ENCODE results near the gene DYNAP. TPM values are rescaled to one million over a fixed set of nuclear protein-coding genes. Genes with fewer than 3 reads are reported as not detected.

Gene DYNAP
- total and polyA plus RNA-seq, 2 experiments from 2014 or later: 0.69 TPM; not detected in 1

DNA sequence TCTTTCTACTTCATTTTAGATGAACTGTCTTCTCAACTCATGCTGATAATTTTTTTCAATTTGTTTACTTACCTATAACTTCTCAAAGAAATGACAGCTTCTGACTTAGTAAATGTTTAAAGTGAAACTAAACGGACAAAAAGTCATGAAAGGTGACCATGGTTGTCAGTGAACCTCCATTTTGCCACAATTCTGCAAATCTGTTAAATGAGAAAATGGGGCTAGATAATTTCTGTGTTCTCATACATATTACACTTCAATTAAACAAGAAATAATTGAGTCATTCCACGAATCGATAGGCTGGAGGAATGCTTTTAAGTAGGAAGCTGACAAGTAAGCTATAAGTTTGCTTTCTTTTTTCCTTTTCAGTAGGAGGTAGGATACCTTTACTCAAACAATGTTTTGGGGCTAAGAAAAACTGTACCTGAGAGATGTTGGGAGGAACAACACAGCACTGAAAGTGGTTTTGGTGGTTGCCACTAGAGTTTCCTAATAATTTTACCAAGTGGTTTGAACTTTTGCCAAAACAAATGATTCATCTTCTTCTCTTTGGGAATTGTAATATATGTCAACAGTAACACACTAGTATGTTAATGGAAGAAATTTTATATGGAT lies 17.1 kb downstream of the DYNAP start:
- no peak for DNase-seq (ENCODE audit: low spot score)
- Histone ChIP-seq H3K27ac (peak overlapping the region; percentile 85), H3K36me3 (replicated peaks; ENCODE audit: insufficient read depth, low read depth) (no peaks in the 10 kb centered on the region), H2AFZ (peak overlapping the region; percentile 9), H3K4me3 (no peak overlapping the region), H3K79me2 (no peaks in the 10 kb centered on the region), H3K4me2 (peak overlapping the region; percentile 65), H3K9me2 (replicated peaks; ENCODE audit: insufficient read depth) (no peaks in the 10 kb centered on the region), H3K9me3 (ENCODE audit: low read depth) (no peaks in the 10 kb centered on the region), H3K27me3 (no peaks in the 10 kb centered on the region), H3K4me1 (ENCODE audit: insufficient read depth) (peaks cover 6% of the 10 kb centered on the region), H4K20me1 (ENCODE audit: insufficient read depth, poor library complexity, severe bottlenecking) (no peaks in the 10 kb centered on the region)
- 62% methylated on average over 3 of the region's 3 CpGs for WGBS (ENCODE audit: low lambda C conversion rate, missing lambda C conversion rate)
- no peak for TF ChIP-seq EZH2 (IDR thresholded peaks at IDR 0.05; ENCODE audit: borderline replicate concordance)
- no peak for TF ChIP-seq EZH2phosphoT487 (IDR thresholded peaks at IDR 0.05; ENCODE audit: low read depth, severe bottlenecking, unreplicated experiment)
- TF ChIP-seq, protein P1, sequence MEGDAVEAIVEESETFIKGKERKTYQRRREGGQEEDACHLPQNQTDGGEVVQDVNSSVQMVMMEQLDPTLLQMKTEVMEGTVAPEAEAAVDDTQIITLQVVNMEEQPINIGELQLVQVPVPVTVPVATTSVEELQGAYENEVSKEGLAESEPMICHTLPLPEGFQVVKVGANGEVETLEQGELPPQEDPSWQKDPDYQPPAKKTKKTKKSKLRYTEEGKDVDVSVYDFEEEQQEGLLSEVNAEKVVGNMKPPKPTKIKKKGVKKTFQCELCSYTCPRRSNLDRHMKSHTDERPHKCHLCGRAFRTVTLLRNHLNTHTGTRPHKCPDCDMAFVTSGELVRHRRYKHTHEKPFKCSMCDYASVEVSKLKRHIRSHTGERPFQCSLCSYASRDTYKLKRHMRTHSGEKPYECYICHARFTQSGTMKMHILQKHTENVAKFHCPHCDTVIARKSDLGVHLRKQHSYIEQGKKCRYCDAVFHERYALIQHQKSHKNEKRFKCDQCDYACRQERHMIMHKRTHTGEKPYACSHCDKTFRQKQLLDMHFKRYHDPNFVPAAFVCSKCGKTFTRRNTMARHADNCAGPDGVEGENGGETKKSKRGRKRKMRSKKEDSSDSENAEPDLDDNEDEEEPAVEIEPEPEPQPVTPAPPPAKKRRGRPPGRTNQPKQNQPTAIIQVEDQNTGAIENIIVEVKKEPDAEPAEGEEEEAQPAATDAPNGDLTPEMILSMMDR (IDR thresholded peaks at IDR 0.05; ENCODE audit: poor library complexity): no peak

DNA sequence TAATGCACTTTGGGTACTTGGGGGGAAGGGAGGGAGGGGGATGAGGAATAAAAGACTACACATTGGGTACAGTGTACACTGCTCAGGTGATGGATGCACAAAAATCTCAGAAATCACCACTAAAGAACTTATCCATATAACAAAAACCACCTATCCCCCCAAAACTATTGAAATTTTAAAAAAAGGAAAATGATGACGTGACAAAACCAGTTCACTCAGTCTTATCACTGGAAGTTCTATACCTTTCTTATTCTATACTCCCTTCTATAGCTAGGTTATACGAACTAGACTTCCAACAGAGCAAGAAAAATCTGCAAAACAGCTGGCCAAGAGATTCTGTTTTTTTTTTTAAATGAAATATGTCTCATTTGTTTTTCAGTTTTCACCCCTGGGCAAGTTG lies 20.8 kb downstream of the DYNAP start:
- H2AFZ ChIP-seq: no peak overlapping the region
- no peaks in the 10 kb centered on the region for H3K79me2 ChIP-seq
- no peaks in the 10 kb centered on the region for H3K9me2 ChIP-seq (replicated peaks; ENCODE audit: insufficient read depth)
- H3K27ac ChIP-seq: no peak overlapping the region
- WGBS (ENCODE audit: low lambda C conversion rate, missing lambda C conversion rate): 84% methylated on average over 2 of the region's 2 CpGs
- no peak for DNase-seq (ENCODE audit: low spot score)
- no peak overlapping the region for H3K4me3 ChIP-seq
- H3K36me3 ChIP-seq (replicated peaks; ENCODE audit: insufficient read depth, low read depth): no peaks in the 10 kb centered on the region
- H4K20me1 ChIP-seq (ENCODE audit: insufficient read depth, poor library complexity, severe bottlenecking): no peaks in the 10 kb centered on the region
- no peak for TF ChIP-seq EZH2 (IDR thresholded peaks at IDR 0.05; ENCODE audit: borderline replicate concordance)
- TF ChIP-seq EZH2phosphoT487 (IDR thresholded peaks at IDR 0.05; ENCODE audit: low read depth, severe bottlenecking, unreplicated experiment): no peak
- TF ChIP-seq, protein P1 (IDR thresholded peaks at IDR 0.05; ENCODE audit: poor library complexity): no peak
- H3K4me1 ChIP-seq (ENCODE audit: insufficient read depth): peaks cover 4% of the 10 kb centered on the region
- H3K4me2 ChIP-seq: no peak overlapping the region
- H3K9me3 ChIP-seq (ENCODE audit: low read depth): no peaks in the 10 kb centered on the region
- H3K27me3 ChIP-seq: no peaks in the 10 kb centered on the region

DNA sequence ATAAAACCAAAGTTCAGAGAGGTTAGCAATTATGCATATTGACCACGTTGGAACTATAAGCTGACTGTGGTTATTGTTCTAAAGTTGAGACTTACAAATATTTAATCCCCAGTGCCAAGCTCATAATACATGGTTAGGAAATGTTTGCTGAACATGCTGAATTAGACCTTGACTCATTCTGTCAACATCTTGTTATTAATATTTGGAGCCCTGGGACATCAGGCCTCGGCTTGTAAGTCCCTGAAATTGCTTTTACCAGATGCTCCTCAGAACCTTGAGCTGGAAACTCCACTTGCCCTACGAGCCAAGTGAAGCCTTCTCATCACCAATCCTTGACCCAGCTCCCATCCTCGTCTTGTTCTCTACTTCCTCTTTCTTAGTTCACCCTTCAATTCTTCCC lies 21.2 kb downstream of the DYNAP start:
- Histone ChIP-seq H3K36me3 (replicated peaks; ENCODE audit: insufficient read depth, low read depth) (no peaks in the 10 kb centered on the region), H3K9me2 (replicated peaks; ENCODE audit: insufficient read depth) (no peaks in the 10 kb centered on the region), H3K9me3 (ENCODE audit: low read depth) (no peaks in the 10 kb centered on the region), H3K4me2 (no peak overlapping the region), H3K27me3 (no peaks in the 10 kb centered on the region), H3K4me1 (ENCODE audit: insufficient read depth) (peaks cover 3% of the 10 kb centered on the region), H3K4me3 (no peak overlapping the region), H3K79me2 (no peaks in the 10 kb centered on the region), H2AFZ (no peak overlapping the region), H4K20me1 (ENCODE audit: insufficient read depth, poor library complexity, severe bottlenecking) (no peaks in the 10 kb centered on the region), H3K27ac (peak overlapping the region; percentile 53)
- TF ChIP-seq EZH2 (IDR thresholded peaks at IDR 0.05; ENCODE audit: borderline replicate concordance): no peak
- peak; percentile 8 for DNase-seq (ENCODE audit: low spot score)
- 66% methylated on average over 4 of the region's 4 CpGs for WGBS (ENCODE audit: low lambda C conversion rate, missing lambda C conversion rate)

DNA sequence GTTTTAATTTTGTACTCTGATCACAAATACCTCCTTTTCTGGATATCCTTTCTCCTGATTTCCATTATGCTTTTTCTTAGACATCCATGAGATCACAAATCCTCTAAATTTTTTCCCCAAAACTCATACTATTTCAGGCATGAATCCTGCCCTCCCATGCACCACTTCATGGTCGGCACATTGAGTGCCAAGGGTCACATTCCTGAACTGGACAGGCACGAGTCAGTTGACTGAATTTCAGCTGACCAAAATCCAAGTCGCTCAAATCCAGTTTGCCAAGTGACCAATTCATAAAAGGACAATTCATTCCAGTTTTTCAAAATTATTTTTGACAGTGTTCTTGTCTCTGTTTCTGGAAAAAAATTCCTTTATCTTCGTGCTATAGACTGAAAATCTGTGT lies 22.1 kb downstream of the DYNAP start:
- Histone ChIP-seq H3K27ac (no peak overlapping the region), H3K36me3 (replicated peaks; ENCODE audit: insufficient read depth, low read depth) (no peaks in the 10 kb centered on the region), H2AFZ (no peak overlapping the region), H3K9me2 (replicated peaks; ENCODE audit: insufficient read depth) (no peaks in the 10 kb centered on the region), H3K4me1 (ENCODE audit: insufficient read depth) (peaks cover 3% of the 10 kb centered on the region), H4K20me1 (ENCODE audit: insufficient read depth, poor library complexity, severe bottlenecking) (no peaks in the 10 kb centered on the region), H3K4me2 (no peak overlapping the region), H3K4me3 (no peak overlapping the region), H3K79me2 (no peaks in the 10 kb centered on the region), H3K9me3 (ENCODE audit: low read depth) (no peaks in the 10 kb centered on the region), H3K27me3 (no peaks in the 10 kb centered on the region)
- WGBS (ENCODE audit: low lambda C conversion rate, missing lambda C conversion rate): 91% methylated on average over 4 of the region's 4 CpGs
- TF ChIP-seq EZH2phosphoT487 (IDR thresholded peaks at IDR 0.05; ENCODE audit: low read depth, severe bottlenecking, unreplicated experiment) (no peak), EZH2 (IDR thresholded peaks at IDR 0.05; ENCODE audit: borderline replicate concordance) (no peak)
- TF ChIP-seq, protein P1 (IDR thresholded peaks at IDR 0.05; ENCODE audit: poor library complexity): no peak
- no peak for DNase-seq (ENCODE audit: low spot score)

Measured in hepatocyte (in vitro differentiated cells).